Erythroblast (primary cell): Measurements from ENCODE around the gene TEX264.

Source experiments
- GATA1 ChIP-seq: IDR thresholded peaks from 2 replicates; pipeline ENCODE4 v1.6.1; 2011; ENCODE audit warnings: low read depth, mild to moderate bottlenecking, control low read depth, low read length, moderate library complexity
- POLR2A ChIP-seq: IDR thresholded peaks from 2 replicates; pipeline ENCODE4 v1.6.1; 2011; ENCODE audit warnings: mild to moderate bottlenecking, low read length

DNA sequence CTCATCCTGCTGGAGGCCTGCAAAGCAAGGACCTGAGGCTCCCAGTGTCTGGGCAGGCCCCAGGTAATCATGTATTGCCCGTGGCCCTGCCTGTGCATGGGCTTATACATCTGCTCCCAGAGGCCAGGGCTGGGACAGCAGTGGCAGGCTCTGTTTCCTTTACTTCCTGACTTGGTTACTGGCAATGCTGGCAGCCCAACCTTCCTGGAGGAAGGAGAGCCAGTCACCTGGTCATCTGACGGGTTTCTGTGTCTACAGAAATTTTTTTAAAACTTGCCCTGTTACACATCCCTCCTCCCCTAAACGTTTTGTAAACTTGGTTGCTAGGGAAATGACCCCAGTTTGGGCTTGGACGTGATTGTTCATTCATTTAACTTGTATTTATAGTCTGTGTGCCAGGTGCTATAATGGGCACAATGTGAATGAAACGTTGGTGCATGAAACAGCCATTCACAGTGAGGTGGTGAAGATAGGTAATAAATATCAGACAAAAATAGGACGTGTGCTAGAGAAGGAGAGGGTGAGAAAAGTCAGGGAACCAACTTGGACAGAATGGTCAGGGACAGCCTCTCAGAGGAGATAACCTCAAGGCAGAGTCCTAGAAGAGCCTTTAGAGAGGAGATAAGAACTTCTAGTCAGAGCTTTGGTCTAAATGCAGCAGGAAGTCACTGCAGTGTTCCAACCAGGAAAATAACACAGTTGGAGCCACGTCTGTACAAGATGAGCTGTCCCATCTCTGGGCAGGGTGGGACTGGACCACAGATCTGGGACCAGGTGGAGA, 14.1 kb downstream of the TEX264 start:
- no peak for TF ChIP-seq POLR2A
- TF ChIP-seq GATA1: no peak
